GM13976 (cell line): ENCODE measurements around the gene SDR39U1.

Experiments used
- DNase-seq: peaks from one replicate; pipeline ENCODE4 v3.0.0; 2012; ENCODE audit warnings: low spot score
- CTCF ChIP-seq: IDR thresholded peaks from 2 replicates; pipeline ENCODE4 v1.5.1; 2012; ENCODE audit warnings: borderline replicate concordance, mild to moderate bottlenecking; ENCODE audit not compliant: insufficient read depth; ENCODE audit errors: extremely low read depth, missing control alignments, control extremely low read depth
- in situ Hi-C: fragments of 300-500 bp; cut with MboI; formaldehyde crosslinking; loops from one replicate; pipeline ENCODE4 v1.12.0; 2022; ENCODE audit warnings: low sequenced_read_pairs, mixed read lengths, inconsistent platforms; ENCODE audit not compliant: unreplicated experiment

The SDR39U1 gene

GRCh38 chr14:24437020-24437735 lies 5.4 kb downstream of the SDR39U1 start:
- peak; percentile 10 for DNase-seq
- in situ Hi-C loops: loop anchor here (5.0 to 10.0 kb wide), 2 partner anchors 72 to 115 kb away; partner anchors contain the start of gene NFATC4
- no peak for TF ChIP-seq CTCF

- TF ChIP-seq CTCF: peak; percentile 57
- in situ Hi-C loops: loop anchor here (5.0 to 10.0 kb wide), 2 partner anchors 72 to 114 kb away; partner anchors contain the start of gene NFATC4
- peak; percentile 76 for DNase-seq
These were observed 6.1 kb downstream of the SDR39U1 start for GRCh38 chr14:24436355-24437019.

GRCh38 chr14:24435998-24436354 lies 6.6 kb downstream of the SDR39U1 start:
- TF ChIP-seq CTCF: no peak
- peak; percentile 10 for DNase-seq
- in situ Hi-C loops: loop anchor here (5.0 to 10.0 kb wide), 2 partner anchors 71 to 114 kb away; partner anchors contain the start of gene NFATC4

- TF ChIP-seq CTCF: no peak
- in situ Hi-C loops: loop anchor here (5.0 to 10.0 kb wide), 2 partner anchors 70 to 113 kb away; partner anchors contain the start of gene NFATC4
- no peak for DNase-seq
These were observed 7.3 kb downstream of the SDR39U1 start for GRCh38 chr14:24435192-24435810.

- DNase-seq: no peak
- in situ Hi-C loops: loop anchor here (5.0 to 10.0 kb wide), 2 partner anchors 70 to 112 kb away; partner anchors contain the start of gene NFATC4
- no peak for TF ChIP-seq CTCF
These were observed 7.9 kb downstream of the SDR39U1 start for GRCh38 chr14:24434676-24435075.

GRCh38 chr14:24434036-24434435 lies 8.5 kb downstream of the SDR39U1 start:
- in situ Hi-C loops: loop anchor here (10.0 kb wide), 1 partner anchor 69 kb away; the partner anchor contains the start of gene NFATC4
- no peak for DNase-seq
- no peak for TF ChIP-seq CTCF
